Anterior cingulate cortex (tissue), 58 donors: ENCODE data around the gene MRLN.
"Not testable (repeated sequence)": the region's sequence is repeated elsewhere in the genome, so short reads cannot be mapped to it uniquely, and the experiment has no call there.

Experiments used
- DNase-seq, 58 donors: peaks; one replicate each; lab custom pipeline; 2025; lab: John Stamatoyannopoulos, UW

MRLN gene

GRCh38 chr10:59748834-59749233 lies 4.4 kb downstream of the MRLN start:
- DNase-seq = no peak

- no peak for DNase-seq
Measured at GRCh38 chr10:59745163-59745650, 8.0 kb downstream of the MRLN start.

- not testable (repeated sequence) for DNase-seq
Measured at GRCh38 chr10:59744762-59745161, 8.5 kb downstream of the MRLN start.

- DNase-seq = not testable (repeated sequence)
Measured at GRCh38 chr10:59744156-59744555, 9.1 kb downstream of the MRLN start.

GRCh38 chr10:59741583-59741982 lies 11.7 kb downstream of the MRLN start:
- DNase-seq = no peak

- no peak for DNase-seq
Measured at GRCh38 chr10:59741048-59741447, 12.2 kb downstream of the MRLN start.

- DNase-seq = no peak
Measured at GRCh38 chr10:59736749-59737148, 16.5 kb downstream of the MRLN start.

- no peak for DNase-seq
Measured at GRCh38 chr10:59735296-59735695, 18.0 kb downstream of the MRLN start.

GRCh38 chr10:59734014-59734462 lies 19.2 kb downstream of the MRLN start:
- DNase-seq = no peak

- DNase-seq = not testable (repeated sequence)
Measured at GRCh38 chr10:59733321-59734013, 19.8 kb downstream of the MRLN start.

- DNase-seq = not testable (repeated sequence)
Measured at GRCh38 chr10:59732849-59733248, 20.4 kb downstream of the MRLN start.

- DNase-seq = not testable (repeated sequence)
Measured at GRCh38 chr10:59729167-59729566, 24.1 kb downstream of the MRLN start.

GRCh38 chr10:59724098-59724938 lies 28.9 kb downstream of the MRLN start:
- DNase-seq = no peak

- DNase-seq = no peak
Measured at GRCh38 chr10:59720377-59720776, 32.9 kb downstream of the MRLN start.

GRCh38 chr10:59719374-59719773 lies 33.9 kb downstream of the MRLN start:
- DNase-seq = no peak

- no peak for DNase-seq
Measured at GRCh38 chr10:59718257-59718656, 35.0 kb downstream of the MRLN start.

- no peak for DNase-seq
Measured at GRCh38 chr10:59713196-59713821, 39.9 kb downstream of the MRLN start.

- no peak for DNase-seq
Measured at GRCh38 chr10:59711871-59712494, 41.3 kb downstream of the MRLN start.

- peak in 50 of 58 donors; percentile 17 to 90 (median 74) for DNase-seq
Measured at GRCh38 chr10:59709395-59710125, 43.7 kb downstream of the MRLN start, which contains the start of gene SLC16A9. TSS of gene SLC16A9 (minus strand) at chr10:59709850. CDS start at chr10:59684291, 25,559 bp downstream.
